ENCODE measurements around the gene PEX16. TPM values are rescaled to one million over a fixed set of nuclear protein-coding genes. Genes with fewer than 3 reads are reported as not detected.

PEX16 gene
- total and polyA plus RNA-seq, 11 donors, result 10.4 to 22.8 (median 16.3) TPM

- ATAC-seq (no peak), DNase-seq (no peak)
- no peak overlapping the region for H3K27ac ChIP-seq
- peaks cover 0 to 11% (median 5%) of the 10 kb centered on the region in 12 donors for H3K4me1 ChIP-seq
- H3K9me3 ChIP-seq, result no peaks in the 10 kb centered on the region
- 83 to 91% (median 89%) methylated on average over 9 to 10 of the region's 10 CpGs for WGBS, 4 donors
- TF ChIP-seq, protein P1, sequence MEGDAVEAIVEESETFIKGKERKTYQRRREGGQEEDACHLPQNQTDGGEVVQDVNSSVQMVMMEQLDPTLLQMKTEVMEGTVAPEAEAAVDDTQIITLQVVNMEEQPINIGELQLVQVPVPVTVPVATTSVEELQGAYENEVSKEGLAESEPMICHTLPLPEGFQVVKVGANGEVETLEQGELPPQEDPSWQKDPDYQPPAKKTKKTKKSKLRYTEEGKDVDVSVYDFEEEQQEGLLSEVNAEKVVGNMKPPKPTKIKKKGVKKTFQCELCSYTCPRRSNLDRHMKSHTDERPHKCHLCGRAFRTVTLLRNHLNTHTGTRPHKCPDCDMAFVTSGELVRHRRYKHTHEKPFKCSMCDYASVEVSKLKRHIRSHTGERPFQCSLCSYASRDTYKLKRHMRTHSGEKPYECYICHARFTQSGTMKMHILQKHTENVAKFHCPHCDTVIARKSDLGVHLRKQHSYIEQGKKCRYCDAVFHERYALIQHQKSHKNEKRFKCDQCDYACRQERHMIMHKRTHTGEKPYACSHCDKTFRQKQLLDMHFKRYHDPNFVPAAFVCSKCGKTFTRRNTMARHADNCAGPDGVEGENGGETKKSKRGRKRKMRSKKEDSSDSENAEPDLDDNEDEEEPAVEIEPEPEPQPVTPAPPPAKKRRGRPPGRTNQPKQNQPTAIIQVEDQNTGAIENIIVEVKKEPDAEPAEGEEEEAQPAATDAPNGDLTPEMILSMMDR (IDR thresholded peaks at IDR 0.05), result no peak
- no peak for TF ChIP-seq POLR2A (IDR thresholded peaks at IDR 0.05)
- H3K4me3 ChIP-seq, result no peak overlapping the region
- peaks cover 0 to 6% (median under 1%) of the 10 kb centered on the region in 9 donors for H3K36me3 ChIP-seq
- H3K27me3 ChIP-seq, result peaks cover 0 to 3% (median 0%) of the 10 kb centered on the region in 9 donors
- intact Hi-C loops (cut with DNase I), result no loop called here
Measured at GRCh38 chr11:45887587-45887986, 30.1 kb downstream of the PEX16 start.

GRCh38 chr11:45886816-45887520 is 30.7 kb downstream of the PEX16 start:
- Histone ChIP-seq H3K9me3 (no peaks in the 10 kb centered on the region), H3K27me3 (peaks cover 0 to 3% (median 0%) of the 10 kb centered on the region in 9 donors), H3K4me3 (no peak overlapping the region), H3K27ac (no peak overlapping the region), H3K36me3 (peaks cover 0 to 12% (median 7%) of the 10 kb centered on the region in 9 donors), H3K4me1 (peaks cover 0 to 11% (median 5%) of the 10 kb centered on the region in 12 donors)
- DNase-seq, result no peak
- no peak for ATAC-seq
- TF ChIP-seq POLR2A (IDR thresholded peaks at IDR 0.05), result no peak
- TF ChIP-seq, protein P1 (IDR thresholded peaks at IDR 0.05), result no peak
- WGBS, 4 donors, result 83 to 96% (median 90%) methylated on average over 4 of the region's 4 CpGs
- intact Hi-C loops (cut with DNase I), result no loop called here

- H3K9me3 ChIP-seq, result no peaks in the 10 kb centered on the region
- WGBS, 4 donors, result 15 to 24% (median 23%) methylated on average over 28 to 43 of the region's 43 CpGs
- H3K4me1 ChIP-seq, result peaks cover 0 to 17% (median 7%) of the 10 kb centered on the region in 12 donors
- TF ChIP-seq, protein P1 (IDR thresholded peaks at IDR 0.05), result no peak
- TF ChIP-seq POLR2A (IDR thresholded peaks at IDR 0.05), result no peak
- ATAC-seq, result no peak
- no peak overlapping the region for H3K27ac ChIP-seq
- intact Hi-C loops (cut with DNase I), result no loop called here
- peak overlapping the region in 11 of 12 donors; percentile 28 to 66 (median 51) for H3K4me3 ChIP-seq
- peaks cover 0 to 3% (median 0%) of the 10 kb centered on the region in 9 donors for H3K27me3 ChIP-seq
- peaks cover 0 to 20% (median 15%) of the 10 kb centered on the region in 9 donors for H3K36me3 ChIP-seq
- DNase-seq, result no peak
Measured at GRCh38 chr11:45885921-45886721, 31.6 kb downstream of the PEX16 start.

All from heart left ventricle (tissue), 16 donors.